Renal pelvis (tissue), 4 donors: ENCODE data around the gene FBN2. TPM values are rescaled to one million over a fixed set of nuclear protein-coding genes. Genes with fewer than 3 reads are reported as not detected.
A peak's percentile ranks its signal among the peaks of the same experiment; 100 is the strongest.
"Not testable (repeated sequence)": the region's sequence is repeated elsewhere in the genome, so short reads cannot be mapped to it uniquely, and the experiment has no call there.

Source experiments
- DNase-seq: peaks from one replicate; pipeline ENCODE4 v3.0.0-alpha.2; 2013
- polyA plus RNA-seq, 3 donors: library from polyadenylated mRNA; unstranded; fragments of 120-200 nt; gene quantifications; one replicate each; pipeline ENCODE4 v1.2.1, GENCODE V29; 2013; ENCODE audit not compliant: insufficient read length in 3 of 3

The FBN2 gene
- polyA plus RNA-seq, 3 donors, result 88.2 to 111 (median 88.7) TPM

GRCh38 chr5:128537221-128537999 lies 635 bp downstream of the FBN2 start:
- DNase-seq, result peak; percentile 46

DNA sequence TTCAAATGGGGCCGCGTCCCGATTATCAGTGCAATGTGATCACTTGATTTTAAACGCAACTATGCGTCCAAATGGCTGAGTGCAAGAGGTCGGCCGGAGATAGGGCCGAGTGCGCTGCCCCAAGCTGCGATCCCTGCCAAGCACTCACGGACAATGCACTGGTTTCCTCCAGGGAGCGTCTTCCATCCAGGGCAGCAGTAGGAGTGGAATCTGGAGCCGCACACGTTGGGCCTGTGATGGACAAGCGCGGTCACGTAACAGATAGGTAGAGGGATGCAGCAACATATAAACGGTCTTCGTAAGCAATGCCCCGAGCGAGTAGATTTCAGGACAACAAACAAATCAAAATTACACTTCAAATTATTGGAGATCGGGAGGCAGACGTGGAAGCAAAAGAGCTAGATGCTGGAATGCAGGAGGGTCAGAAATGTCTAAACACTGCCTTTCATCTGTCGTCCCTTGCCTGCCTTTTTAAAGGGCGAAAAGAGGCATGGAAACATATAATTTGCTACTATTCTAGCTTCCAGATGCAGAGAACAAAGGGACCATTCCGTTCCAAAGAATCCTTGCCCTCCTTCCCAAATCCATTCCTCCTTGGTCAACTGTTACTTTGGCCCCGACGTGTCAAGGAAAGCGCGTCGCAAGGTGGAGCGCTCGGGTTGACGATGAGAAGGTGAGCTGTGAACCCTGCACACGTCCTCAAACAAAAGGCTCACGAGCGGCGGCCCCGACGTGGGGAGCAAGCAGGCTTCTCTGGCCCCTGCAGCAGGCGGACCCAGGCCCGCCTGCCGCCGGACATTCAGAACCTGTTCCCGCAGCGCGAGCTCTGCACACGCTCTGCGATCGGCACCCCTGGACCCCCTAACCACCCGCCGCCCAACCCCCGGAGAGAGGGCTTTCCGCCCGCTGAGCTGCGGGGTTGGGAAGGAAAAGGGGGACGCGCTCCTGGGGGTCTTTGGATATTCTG lies 1.5 kb downstream of the FBN2 start:
- DNase-seq, result peak; percentile 44

DNA sequence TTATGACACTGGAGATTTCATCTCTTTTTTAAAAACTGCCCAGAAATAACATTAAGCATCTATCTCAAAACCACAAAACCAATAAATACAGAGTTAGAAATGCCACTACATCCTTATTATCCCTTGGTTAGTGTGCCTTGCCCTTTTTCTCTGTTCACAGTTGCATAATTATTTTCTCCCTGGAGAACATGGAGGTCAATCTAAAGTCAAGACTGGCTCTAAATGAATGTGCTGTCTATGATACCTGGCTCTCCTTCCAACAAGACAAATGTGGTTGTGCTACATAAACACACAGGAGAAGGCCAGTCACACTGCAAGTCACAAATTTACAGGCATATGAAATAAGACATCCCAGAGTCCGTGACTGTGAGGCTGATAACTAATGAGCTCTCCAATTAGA lies 2.8 kb downstream of the FBN2 start:
- no peak for DNase-seq

DNA sequence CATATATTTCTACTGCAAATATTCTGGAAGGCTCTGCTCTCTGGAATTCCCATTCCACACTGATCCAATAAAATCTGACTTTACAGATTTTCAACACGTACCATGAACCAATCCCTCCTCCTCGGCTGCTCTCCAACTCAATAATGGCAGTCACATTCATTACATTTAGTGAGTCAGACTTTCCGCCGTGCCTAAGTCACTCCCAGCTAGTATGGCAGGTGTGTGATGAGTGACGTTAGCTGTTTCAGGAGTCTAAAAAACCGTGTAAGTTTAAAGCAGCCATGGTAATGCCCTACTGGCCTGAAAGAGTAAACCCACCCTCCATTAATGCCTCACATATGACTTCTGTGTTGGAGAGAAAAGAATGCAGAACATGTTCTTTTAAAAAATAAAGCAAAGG lies 3.3 kb downstream of the FBN2 start:
- peak; percentile 27 for DNase-seq

GRCh38 chr5:128532776-128533175 lies 5.3 kb downstream of the FBN2 start:
- DNase-seq, result no peak

- DNase-seq, result no peak
Observed at GRCh38 chr5:128532127-128532526, 5.9 kb downstream of the FBN2 start.

DNA sequence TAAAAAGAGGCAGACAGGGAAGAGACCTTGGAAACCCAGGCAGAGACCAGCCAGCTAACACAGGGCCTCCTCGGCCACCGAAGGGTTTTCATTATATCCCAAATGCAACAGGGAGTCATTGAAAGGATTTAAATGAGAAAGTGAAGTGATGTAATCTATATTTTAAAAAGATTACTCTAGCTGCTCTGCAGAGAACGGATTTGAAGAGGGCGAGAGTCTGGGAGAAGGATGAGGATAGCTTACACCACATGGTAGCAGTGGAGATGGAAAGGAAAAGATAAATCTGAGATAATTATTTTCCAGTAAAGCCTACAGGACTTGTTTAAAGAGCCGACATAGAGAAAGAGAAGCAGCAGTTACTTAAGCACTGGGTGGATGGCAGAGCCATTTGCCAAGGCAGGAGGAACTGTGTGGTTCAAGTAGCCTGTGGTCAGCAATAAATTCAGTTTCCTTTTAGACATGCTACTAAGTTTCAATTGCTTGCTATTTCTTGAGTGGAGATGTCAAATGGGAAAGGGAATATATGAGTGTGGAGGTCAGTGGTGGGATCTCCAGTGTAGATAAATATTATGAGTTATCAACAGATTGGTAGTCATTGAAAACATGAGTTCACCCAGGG lies 9.3 kb downstream of the FBN2 start:
- DNase-seq, result no peak

DNA sequence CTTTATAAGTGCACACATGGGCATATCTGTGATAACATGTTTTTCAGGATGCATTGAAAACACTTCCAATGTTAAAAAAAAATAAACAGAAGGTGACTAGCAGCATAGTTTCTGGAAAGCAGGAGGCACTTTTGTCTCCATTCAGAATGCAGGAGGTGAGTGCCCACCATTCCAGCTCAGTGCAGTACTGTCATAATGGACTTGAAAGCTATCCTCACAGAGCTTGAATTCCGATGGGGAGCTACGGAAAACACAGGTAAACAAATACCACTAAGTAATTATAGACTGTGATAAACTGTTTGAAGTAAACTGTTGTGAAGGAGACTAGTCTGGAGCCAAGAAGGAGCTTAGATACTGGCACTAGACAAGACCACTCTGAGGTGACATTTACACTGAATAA lies 9.9 kb downstream of the FBN2 start:
- DNase-seq, result no peak

DNA sequence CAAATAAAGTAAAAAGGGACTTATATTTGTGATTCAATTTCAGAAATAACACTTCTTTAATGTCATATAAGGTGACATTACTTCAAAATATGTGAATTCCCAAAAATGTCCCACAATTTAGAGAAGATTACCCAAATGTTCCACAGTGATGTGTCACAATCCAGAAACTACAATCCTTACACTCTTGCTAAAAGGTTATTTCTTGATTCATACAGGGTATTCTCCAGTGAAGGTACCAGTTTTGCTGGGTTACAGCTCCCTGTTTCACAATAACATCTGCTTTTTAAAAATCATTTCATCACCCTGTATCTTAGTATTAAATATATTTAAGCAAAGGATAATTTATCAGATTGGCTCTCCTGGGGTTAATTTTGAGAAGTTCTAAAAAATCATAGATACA lies 11.0 kb downstream of the FBN2 start:
- no peak for DNase-seq

DNA sequence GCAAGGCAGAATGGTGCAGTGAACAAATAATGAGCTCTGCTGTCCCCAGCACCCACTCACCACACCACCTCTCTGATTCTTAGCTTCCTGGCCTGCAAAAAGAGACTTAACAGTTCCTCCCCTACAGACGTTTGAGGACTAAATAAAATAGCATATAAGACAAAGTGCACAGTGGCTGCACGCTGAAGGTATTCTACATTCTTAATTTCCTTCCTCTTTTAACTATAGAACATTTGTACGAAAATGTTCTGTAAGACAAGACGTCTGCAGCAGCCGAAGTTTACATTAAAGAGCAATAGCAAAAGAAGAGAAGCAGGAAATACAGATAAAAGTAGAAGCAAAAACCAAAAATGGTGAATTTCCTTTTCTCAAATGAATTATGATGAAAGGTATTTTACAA lies 15.7 kb downstream of the FBN2 start:
- DNase-seq, result no peak

DNA sequence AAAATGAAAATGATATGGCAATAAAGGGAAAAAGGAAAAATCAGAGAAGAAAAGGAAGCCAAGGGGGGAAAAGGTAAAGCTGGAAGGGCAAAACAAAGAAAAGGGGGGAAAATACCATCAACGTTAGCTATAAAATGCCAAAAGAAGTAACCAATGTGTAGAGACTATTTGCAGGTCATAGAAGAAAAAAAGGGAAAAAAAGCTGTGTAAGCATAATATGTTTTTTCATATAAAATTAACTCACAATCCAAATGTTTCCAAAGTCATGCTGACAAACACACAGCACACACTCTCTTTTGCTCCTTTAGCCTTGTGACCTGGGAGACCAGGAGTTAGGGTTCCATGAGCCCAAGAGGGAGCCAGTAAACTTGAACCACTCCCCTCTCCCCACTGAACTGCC lies 18.2 kb downstream of the FBN2 start:
- DNase-seq, result no peak

GRCh38 chr5:128516978-128517377 lies 21.1 kb downstream of the FBN2 start:
- DNase-seq, result no peak

- DNase-seq, result no peak
Observed at GRCh38 chr5:128513806-128514205, 24.2 kb downstream of the FBN2 start.

- no peak for DNase-seq
Observed at GRCh38 chr5:128512894-128513293, 25.2 kb downstream of the FBN2 start.

DNA sequence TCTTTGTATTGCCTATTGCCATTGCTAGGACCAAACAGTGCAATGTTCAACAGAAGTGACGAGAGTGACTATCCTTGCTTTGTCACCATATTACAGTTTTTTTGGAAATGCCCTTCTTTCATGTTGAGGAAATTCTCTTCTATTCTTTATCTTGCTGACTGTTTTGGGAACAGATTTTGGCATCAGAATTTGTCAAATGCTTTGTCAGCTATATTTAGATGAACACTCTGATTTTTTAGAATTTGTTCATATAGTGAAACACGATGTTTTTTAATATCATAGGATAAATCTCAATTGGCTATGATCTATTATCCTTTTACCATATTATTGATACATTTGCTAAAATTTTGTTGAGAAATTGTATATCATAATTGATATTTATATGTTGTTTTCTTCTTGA lies 31.4 kb downstream of the FBN2 start:
- DNase-seq, result no peak

- not testable (repeated sequence) for DNase-seq
Observed at GRCh38 chr5:128503727-128504126, 34.3 kb downstream of the FBN2 start.

DNA sequence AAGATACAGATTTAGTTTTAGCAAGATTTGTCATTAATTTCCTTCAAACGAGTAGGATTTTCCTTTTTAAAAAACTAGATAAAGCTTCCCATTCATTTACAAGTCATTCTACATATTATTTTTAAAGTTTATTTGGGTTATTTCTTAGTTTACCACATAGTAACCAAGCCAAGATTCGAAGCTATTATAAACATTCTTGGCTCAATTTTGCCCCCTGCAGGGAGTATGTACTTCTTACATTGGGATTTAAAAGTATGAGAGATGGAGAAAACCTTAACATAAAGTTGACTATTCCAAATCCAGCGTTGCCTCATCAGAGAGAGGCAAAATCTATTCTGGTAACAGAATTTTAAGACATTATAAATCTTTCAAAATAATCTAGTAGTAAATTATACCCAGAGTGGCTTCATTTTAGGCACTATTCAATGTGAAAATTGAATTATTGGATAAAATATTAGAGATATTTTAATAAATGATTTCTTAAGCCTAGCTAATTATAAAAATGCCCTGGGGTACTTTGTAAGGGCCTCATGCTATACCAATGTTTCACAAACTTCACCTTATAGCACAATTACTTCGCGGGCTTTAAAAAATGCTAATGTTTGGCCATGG lies 39.1 kb downstream of the FBN2 start:
- DNase-seq, result peak; percentile 71

DNA sequence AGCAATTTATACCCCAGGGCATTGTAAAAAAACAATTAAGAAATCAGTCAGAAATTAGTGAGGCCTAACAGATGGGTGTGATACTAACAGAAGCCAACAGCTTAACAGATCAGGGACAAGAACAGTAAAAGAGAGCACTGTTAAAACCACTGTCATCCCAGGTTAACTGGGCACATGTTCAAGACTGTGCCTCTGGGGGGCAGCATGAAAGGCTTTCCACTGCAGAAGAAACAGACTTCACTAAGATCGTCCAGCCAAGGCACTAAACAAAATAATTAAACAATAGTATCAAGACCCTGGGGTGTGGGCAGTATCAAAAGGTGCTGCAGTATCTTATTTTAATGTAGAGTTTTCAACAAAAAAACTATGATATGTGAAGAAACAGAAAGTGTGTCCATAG lies 43.5 kb downstream of the FBN2 start:
- DNase-seq, result no peak

GRCh38 chr5:128493657-128494329 lies 44.3 kb downstream of the FBN2 start:
- no peak for DNase-seq

- DNase-seq, result no peak
Observed at GRCh38 chr5:128491291-128491690, 46.8 kb downstream of the FBN2 start.

GRCh38 chr5:128490761-128491160 lies 47.3 kb downstream of the FBN2 start:
- DNase-seq, result no peak

DNA sequence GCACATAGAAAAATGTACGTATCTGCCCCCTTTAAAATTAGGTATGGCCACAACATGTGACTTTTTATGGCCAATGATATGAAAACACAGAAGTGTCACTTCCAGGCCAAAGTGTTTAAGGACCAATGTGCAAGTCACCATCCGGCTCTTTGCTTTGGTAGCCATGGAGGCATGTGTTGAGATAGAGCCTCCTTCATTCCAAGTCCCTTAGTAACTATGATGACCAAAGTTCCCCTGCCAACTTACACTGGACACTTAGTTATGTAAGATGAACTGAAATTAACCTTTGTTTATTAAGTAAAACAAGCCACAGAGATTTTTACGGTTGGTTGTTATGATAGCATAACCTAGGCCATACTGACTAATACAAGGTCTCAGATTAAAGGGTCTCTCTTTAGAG lies 51.0 kb downstream of the FBN2 start:
- DNase-seq, result no peak
